GM12878 (cell line): ENCODE data around the gene SCGB3A1. TPM values are rescaled to one million over a fixed set of nuclear protein-coding genes. Genes with fewer than 3 reads are reported as not detected.

ENCODE experiments used
- ATAC-seq: fragments of 200-7000 bp; cut with Tn5 transposase; 3 replicates; pipeline ENCODE4 v1.9.1; 2020; ENCODE audit warnings: mild to moderate bottlenecking, moderate library complexity
- BruUV-seq: library from RNA; stranded (reverse); fragments of 400-500 nt; replicated peaks from 2 replicates; lab custom pipeline; 2021; lab: Mats Ljungman, UMichigan
- CTCF ChIA-PET: fragments of 300-600 bp; sonication (Branson Sonifier 250); formaldehyde crosslinking; extraction: SDS; loops from one replicate; lab custom pipeline; 2021; ENCODE audit warnings: inconsistent platforms; lab: Yijun Ruan, JAX
- POLR2A ChIA-PET: fragments of 350-600 bp; formaldehyde crosslinking; extraction: SDS; loops from one replicate; lab custom pipeline; 2021; ENCODE audit warnings: inconsistent platforms; lab: Charles Lee
- RAD21 ChIA-PET: fragments of 300-600 bp; sonication (Branson Sonifier 250); formaldehyde crosslinking; loops from one replicate; lab custom pipeline; 2023; ENCODE audit warnings: antibody characterized with exemption; ENCODE audit not compliant: unreplicated experiment; lab: Charles Lee
- SMC1A ChIA-PET: fragments of 300-600 bp; sonication (Branson Sonifier 250); formaldehyde crosslinking; loops from one replicate; lab custom pipeline; 2023; ENCODE audit not compliant: unreplicated experiment, uncharacterized antibody; lab: Charles Lee
- DNase-seq: peaks from one replicate; pipeline ENCODE4 v3.0.0-alpha.2; 2011; ENCODE audit warnings: low read depth, low spot score
- FAIRE-seq: peaks from 3 replicates; lab custom pipeline; 2011; peaks lifted over from hg19 to GRCh38; lab: Jason Lieb, UNC
- H2AFZ ChIP-seq: 2 replicates; pipeline ENCODE4 v1.6.0; 2011; ENCODE audit warnings: low read depth, low read length, control low read depth; ENCODE audit not compliant: control insufficient read depth
- H3K27ac ChIP-seq: 2 replicates; pipeline ENCODE4 v1.5.1; 2011; ENCODE audit warnings: control low read depth; ENCODE audit not compliant: control insufficient read depth, insufficient read depth
- H3K27me3 ChIP-seq, 2 experiments: replicated peaks in 1 of 2; 2 replicates each; pipeline versions ENCODE4 v1.6.0 to v1.6.1; 2011; ENCODE audit warnings: low read length in 1 of 2; ENCODE audit not compliant: control insufficient read depth in 2 of 2, insufficient read depth in 2 of 2
- H3K36me3 ChIP-seq, 2 experiments: 2 replicates each; pipeline ENCODE4 v1.5.1; 2011; ENCODE audit warnings: low read length in 1 of 2; ENCODE audit not compliant: control insufficient read depth in 2 of 2, insufficient read depth in 2 of 2
- H3K4me1 ChIP-seq: 2 replicates; pipeline ENCODE4 v1.6.1; 2011; ENCODE audit warnings: mild to moderate bottlenecking, low read length, moderate library complexity, mixed read lengths; ENCODE audit not compliant: control insufficient read depth, insufficient read depth
- H3K4me2 ChIP-seq: 2 replicates; pipeline ENCODE4 v1.6.0; 2011; ENCODE audit warnings: control low read depth; ENCODE audit not compliant: control insufficient read depth, insufficient read depth
- H3K4me3 ChIP-seq: fragments of 200-600 bp; sonication (generic); 2 replicates; pipeline ENCODE4 v1.5.1; 2016
- H3K79me2 ChIP-seq: 2 replicates; pipeline ENCODE4 v1.6.0; 2011; ENCODE audit warnings: low read length; ENCODE audit not compliant: control insufficient read depth, insufficient read depth
- H3K9ac ChIP-seq: 2 replicates; pipeline ENCODE4 v1.8.0; 2011; ENCODE audit warnings: low read length, control low read depth, mixed read lengths; ENCODE audit not compliant: control insufficient read depth, insufficient read depth
- H3K9me3 ChIP-seq: replicated peaks from 3 replicates; pipeline ENCODE4 v1.5.1; 2011; ENCODE audit warnings: mild to moderate bottlenecking, low read length; ENCODE audit not compliant: control insufficient read depth, insufficient read depth
- H4K20me1 ChIP-seq: 2 replicates; pipeline ENCODE4 v1.6.0; 2011; ENCODE audit not compliant: control insufficient read depth, insufficient read depth
- BMI1 ChIP-seq: fragments of 450-650 bp; IDR thresholded peaks from 2 replicates; pipeline ENCODE4 v1.6.1; 2016; ENCODE audit warnings: mild to moderate bottlenecking, moderate library complexity, borderline replicate concordance
- CREB1 ChIP-seq: IDR thresholded peaks from 2 replicates; pipeline ENCODE4 v1.6.1; 2012; ENCODE audit warnings: low read depth, mild to moderate bottlenecking, inconsistent platforms
- ETV6 ChIP-seq, 2 experiments: fragments of 450-650 bp in 1 of 2; IDR thresholded peaks in 1 of 2; conservative IDR thresholded peaks in 1 of 2; 2 replicates each; pipeline ENCODE4 v1.6.1; 2014; ENCODE audit warnings: antibody characterized with exemption in 1 of 2, borderline replicate concordance in 1 of 2, low read depth in 1 of 2, mild to moderate bottlenecking in 1 of 2, moderate library complexity in 1 of 2
- POLR2AphosphoS5 ChIP-seq: IDR thresholded peaks from 2 replicates; pipeline ENCODE4 v1.6.1; 2011; ENCODE audit warnings: mild to moderate bottlenecking, low read length, inconsistent platforms
- USF1 ChIP-seq: IDR thresholded peaks from 2 replicates; pipeline ENCODE4 v1.6.1; 2011; ENCODE audit warnings: borderline replicate concordance, low read depth, mild to moderate bottlenecking, moderate library complexity, mixed read lengths, low read length; ENCODE audit not compliant: insufficient read depth; ENCODE audit errors: extremely low read length
- WGBS: methylation state at CpG from one replicate; pipeline ENCODE4 v1.1.6; 2016; ENCODE audit warnings: low lambda C conversion rate; ENCODE audit not compliant: insufficient replicate concordance, insufficient coverage; ENCODE audit errors: missing lambda C conversion rate; 5-methylcytosine and 5-hydroxymethylcytosine counted together
- in situ Hi-C: fragments of 300-500 bp; cut with MboI; formaldehyde crosslinking; loops from 9 replicates; pipeline ENCODE4 v1.14.3; 2018; ENCODE audit warnings: mixed read lengths
- intact Hi-C: fragments of 100-400 bp; cut with micrococcal nuclease; formaldehyde crosslinking; loops from one replicate; pipeline ENCODE4 v1.14.2; 2022; ENCODE audit not compliant: unreplicated experiment
- polyA plus RNA-seq, 11 experiments: library from polyadenylated mRNA; depleted of rRNA in 4 of 11; unstranded in 6 of 11; stranded (reverse) in 5 of 11; fragments of >200 nt; fragmentation: Nextera tagmentation in 4 of 11; fragmentation: Illumina TruSeq in 1 of 11; extraction: Ambion mirVana in 4 of 11; extraction: Trizol in 1 of 11; gene quantifications; 1 replicate in 1 of 11; 2 replicates in 10 of 11; pipeline versions ENCODE4 v1.2.1 to v1.2.3, GENCODE V29; 2011 to 2016; ENCODE audit warnings: inconsistent platforms in 2 of 11, missing spikeins in 2 of 11, low read depth in 1 of 11
- total RNA-seq, 4 experiments: library from RNA; depleted of rRNA in 3 of 4; stranded (reverse); fragments of >200 nt in 3 of 4; fragmentation: Illumina TruSeq in 1 of 4; extraction: Trizol in 1 of 4; gene quantifications; 2 replicates each; pipeline versions ENCODE4 v1.2.1 to v1.2.3, GENCODE V29; 2013 to 2021
- TF ChIP-seq, protein P1 (sequence below): fragments of 450-650 bp; IDR thresholded peaks from 2 replicates; pipeline ENCODE4 v1.6.1; 2018; ENCODE audit warnings: mild to moderate bottlenecking, low read depth, moderate library complexity; ENCODE audit not compliant: partially characterized antibody

Gene SCGB3A1
- total and polyA plus RNA-seq, 10 of the 15 experiments (the other 5 are each of a cell fraction or from before 2014, with no cell fraction given), result 0.46 TPM; not detected in 9

GRCh38 chr5:180621311-180621710, 30.0 kb upstream of the SCGB3A1 start:
- TF ChIP-seq ETV6 (conservative IDR thresholded peaks at IDR 0.05 in 1 of 2, IDR thresholded peaks at IDR 0.05 in 1 of 2; ENCODE audit: borderline replicate concordance in 1 of 2, low read depth in 1 of 2) (no peak), USF1 (no peak), POLR2AphosphoS5 (no peak), CREB1 (no peak), BMI1 (no peak)
- TF ChIP-seq, protein P1, sequence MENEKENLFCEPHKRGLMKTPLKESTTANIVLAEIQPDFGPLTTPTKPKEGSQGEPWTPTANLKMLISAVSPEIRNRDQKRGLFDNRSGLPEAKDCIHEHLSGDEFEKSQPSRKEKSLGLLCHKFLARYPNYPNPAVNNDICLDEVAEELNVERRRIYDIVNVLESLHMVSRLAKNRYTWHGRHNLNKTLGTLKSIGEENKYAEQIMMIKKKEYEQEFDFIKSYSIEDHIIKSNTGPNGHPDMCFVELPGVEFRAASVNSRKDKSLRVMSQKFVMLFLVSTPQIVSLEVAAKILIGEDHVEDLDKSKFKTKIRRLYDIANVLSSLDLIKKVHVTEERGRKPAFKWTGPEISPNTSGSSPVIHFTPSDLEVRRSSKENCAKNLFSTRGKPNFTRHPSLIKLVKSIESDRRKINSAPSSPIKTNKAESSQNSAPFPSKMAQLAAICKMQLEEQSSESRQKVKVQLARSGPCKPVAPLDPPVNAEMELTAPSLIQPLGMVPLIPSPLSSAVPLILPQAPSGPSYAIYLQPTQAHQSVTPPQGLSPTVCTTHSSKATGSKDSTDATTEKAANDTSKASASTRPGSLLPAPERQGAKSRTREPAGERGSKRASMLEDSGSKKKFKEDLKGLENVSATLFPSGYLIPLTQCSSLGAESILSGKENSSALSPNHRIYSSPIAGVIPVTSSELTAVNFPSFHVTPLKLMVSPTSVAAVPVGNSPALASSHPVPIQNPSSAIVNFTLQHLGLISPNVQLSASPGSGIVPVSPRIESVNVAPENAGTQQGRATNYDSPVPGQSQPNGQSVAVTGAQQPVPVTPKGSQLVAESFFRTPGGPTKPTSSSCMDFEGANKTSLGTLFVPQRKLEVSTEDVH, result no peak
- SMC1A ChIA-PET, result no interaction called here
- intact Hi-C loops (no loop called here), in situ Hi-C loops (no loop called here)
- no peak overlapping the region for H2AFZ ChIP-seq
- H3K4me2 ChIP-seq, result no peak overlapping the region
- BruUV-seq, result no TSS peak
- POLR2A ChIA-PET, result no interaction called here
- CTCF ChIA-PET, result no interaction called here
- H3K9ac ChIP-seq, result no peak overlapping the region
- RAD21 ChIA-PET, result no interaction called here
- no peak for ATAC-seq
- no peaks in the 10 kb centered on the region for H4K20me1 ChIP-seq
- H3K9me3 ChIP-seq, result no peaks in the 10 kb centered on the region
- WGBS, result 85% methylated on average over 31 of the region's 32 CpGs
- H3K79me2 ChIP-seq, result no peaks in the 10 kb centered on the region
- no peaks in the 10 kb centered on the region for H3K36me3 ChIP-seq
- H3K4me1 ChIP-seq, result no peaks in the 10 kb centered on the region
- H3K27me3 ChIP-seq, result no peaks in the 10 kb centered on the region; a peak in 1 of 4 replicates
- H3K27ac ChIP-seq, result no peak overlapping the region
- FAIRE-seq, result no peak
- no peak overlapping the region for H3K4me3 ChIP-seq
- no peak for DNase-seq
